SK-N-SH (cell line): Measurements from ENCODE around the gene CADPS2. TPM values are rescaled to one million over a fixed set of nuclear protein-coding genes. Genes with fewer than 3 reads are reported as not detected.

ENCODE experiments used
- CTCF ChIA-PET: fragments of 300-600, 350-600 bp; formaldehyde crosslinking; extraction: SDS; loops from one replicate; lab custom pipeline; 2021; lab: Yijun Ruan, JAX
- POLR2A ChIA-PET: fragments of 350-600 bp; sonication (Branson Sonifier 250); formaldehyde crosslinking; extraction: SDS; loops from one replicate; lab custom pipeline; 2020; ENCODE audit warnings: antibody characterized with exemption, inconsistent platforms; lab: Yijun Ruan, JAX
- DNase-seq: peaks from one replicate; pipeline ENCODE4 v3.0.0; 2012
- H2AFZ ChIP-seq: fragments of 200-600 bp; sonication (generic); 2 replicates; pipeline ENCODE4 v1.8.1; 2016; ENCODE audit warnings: antibody characterized with exemption, mild to moderate bottlenecking, low read depth
- H3F3A ChIP-seq: fragments of 200-600 bp; sonication (generic); replicated peaks from 2 replicates; pipeline ENCODE3; 2016; ENCODE audit warnings: antibody characterized with exemption, mild to moderate bottlenecking; ENCODE audit not compliant: insufficient read depth
- H3K27ac ChIP-seq, 2 experiments: fragments of 200-500 bp in 1 of 2; fragments of 200-600 bp in 1 of 2; sonication (Bioruptor generic) in 1 of 2; sonication (generic), shearing (Covaris generic) in 1 of 2; 2 replicates each; pipeline versions ENCODE4 v1.5.1 to v1.6.1; 2014 to 2016; ENCODE audit warnings: low read depth in 2 of 2, inconsistent platforms in 1 of 2, low read length in 1 of 2, mild to moderate bottlenecking in 1 of 2, mixed read lengths in 1 of 2
- H3K27me3 ChIP-seq: fragments of 200-600 bp; sonication (generic), shearing (Covaris generic); 2 replicates; pipeline ENCODE4 v1.6.1; 2016; ENCODE audit warnings: mixed run types; ENCODE audit not compliant: insufficient read depth
- H3K36me3 ChIP-seq, 2 experiments: fragments of 200-500 bp in 1 of 2; fragments of 200-600 bp in 1 of 2; sonication (Bioruptor generic) in 1 of 2; sonication (generic) in 1 of 2; replicated peaks in 1 of 2; 2 replicates each; pipeline versions ENCODE3 to v1.5.1; 2014 to 2016; ENCODE audit warnings: low read length in 1 of 2, mild to moderate bottlenecking in 1 of 2; ENCODE audit not compliant: insufficient read depth in 2 of 2, control insufficient read depth in 1 of 2
- H3K4me1 ChIP-seq, 2 experiments: fragments of 200-500 bp in 1 of 2; fragments of 200-600 bp in 1 of 2; sonication (Bioruptor generic) in 1 of 2; sonication (generic), shearing (Covaris generic) in 1 of 2; 2 replicates each; pipeline versions ENCODE4 v1.5.1 to v1.6.1; 2014 to 2016; ENCODE audit warnings: low read depth in 1 of 2, low read length in 1 of 2, mixed run types in 1 of 2; ENCODE audit not compliant: insufficient read depth in 2 of 2, control insufficient read depth in 1 of 2
- H3K4me2 ChIP-seq: fragments of 200-600 bp; sonication (generic), shearing (Covaris generic); 2 replicates; pipeline ENCODE4 v1.6.1; 2017; ENCODE audit warnings: mixed run types
- H3K4me3 ChIP-seq, 2 experiments: fragments of 200-500 bp in 1 of 2; fragments of 200-600 bp in 1 of 2; sonication (Bioruptor generic) in 1 of 2; sonication (generic), shearing (Covaris generic) in 1 of 2; 2 replicates each; pipeline versions ENCODE4 v1.5.1 to v1.8.1; 2014 to 2016; ENCODE audit warnings: low read depth in 2 of 2, inconsistent platforms in 1 of 2, low read length in 1 of 2, mild to moderate bottlenecking in 1 of 2, mixed read lengths in 1 of 2, moderate library complexity in 1 of 2
- H3K79me2 ChIP-seq: fragments of 200-600 bp; sonication (generic); 2 replicates; pipeline ENCODE4 v1.8.1; 2017; ENCODE audit warnings: mild to moderate bottlenecking; ENCODE audit not compliant: insufficient read depth
- H3K9ac ChIP-seq: fragments of 200-600 bp; sonication (generic); 2 replicates; pipeline ENCODE4 v1.6.1; 2017; ENCODE audit warnings: mixed run types
- H3K9me2 ChIP-seq: fragments of 200-600 bp; sonication (generic); 2 replicates; pipeline ENCODE4 v1.6.1; 2017; ENCODE audit warnings: mixed run types
- H3K9me3 ChIP-seq: fragments of 200-600 bp; sonication (generic); 2 replicates; pipeline ENCODE4 v1.6.1; 2017; ENCODE audit warnings: mixed run types, mild to moderate bottlenecking, moderate library complexity
- H4K20me1 ChIP-seq: fragments of 200-600 bp; sonication (generic); 2 replicates; pipeline ENCODE4 v1.6.1; 2017; ENCODE audit warnings: mild to moderate bottlenecking, mixed run types; ENCODE audit not compliant: insufficient read depth
- CHD2 ChIP-seq: fragments of 150-350 bp; IDR thresholded peaks from 2 replicates; pipeline ENCODE4 v1.6.1; 2018; ENCODE audit warnings: low read length; ENCODE audit not compliant: partially characterized antibody
- ELF1 ChIP-seq: IDR thresholded peaks from 2 replicates; pipeline ENCODE4 v1.4.0; 2012
- FOXJ3 ChIP-seq: sonication (generic); formaldehyde crosslinking; IDR thresholded peaks from 2 replicates; pipeline ENCODE4 v1.5.1; 2020; ENCODE audit warnings: mild to moderate bottlenecking, missing genetic modification reagents
- FOXM1 ChIP-seq: IDR thresholded peaks from 2 replicates; pipeline ENCODE4 v1.4.0; 2012; ENCODE audit warnings: low read depth, mild to moderate bottlenecking
- GABPA ChIP-seq: IDR thresholded peaks from 2 replicates; pipeline ENCODE4 v1.4.0; 2012; ENCODE audit warnings: low read depth, mild to moderate bottlenecking
- MEF2A ChIP-seq: IDR thresholded peaks from 2 replicates; pipeline ENCODE4 v1.4.0; 2012; ENCODE audit warnings: low read depth, borderline replicate concordance
- MXI1 ChIP-seq: IDR thresholded peaks from 2 replicates; pipeline ENCODE4 v1.6.1; 2012; ENCODE audit warnings: mild to moderate bottlenecking, low read depth, low read length, improper control_type of control experiment
- NFIC ChIP-seq: IDR thresholded peaks from 2 replicates; pipeline ENCODE4 v1.4.0; 2012; ENCODE audit warnings: borderline replicate concordance
- POLR2AphosphoS5 ChIP-seq: IDR thresholded peaks from 2 replicates; pipeline ENCODE4 v1.6.1; 2012; ENCODE audit warnings: low read depth, low read length
- RAD21 ChIP-seq: IDR thresholded peaks from 2 replicates; pipeline ENCODE4 v1.6.1; 2012; ENCODE audit warnings: mild to moderate bottlenecking, low read length
- RCOR1 ChIP-seq: fragments of 150-350 bp; IDR thresholded peaks from 2 replicates; pipeline ENCODE4 v1.6.1; 2017; ENCODE audit warnings: antibody characterized with exemption, low read length
- SIN3A ChIP-seq: IDR thresholded peaks from 2 replicates; pipeline ENCODE4 v1.6.1; 2012; ENCODE audit warnings: low read depth, mild to moderate bottlenecking, low read length, moderate library complexity, borderline replicate concordance
- SMC3 ChIP-seq: IDR thresholded peaks from 2 replicates; pipeline ENCODE4 v1.6.1; 2012; ENCODE audit warnings: low read depth, low read length, improper control_type of control experiment
- TAF1 ChIP-seq: IDR thresholded peaks from 2 replicates; pipeline ENCODE4 v1.6.1; 2012; ENCODE audit warnings: low read depth, mild to moderate bottlenecking, low read length, moderate library complexity, borderline replicate concordance
- TEAD4 ChIP-seq: IDR thresholded peaks from 2 replicates; pipeline ENCODE4 v1.4.0; 2012; ENCODE audit warnings: mild to moderate bottlenecking, borderline replicate concordance; ENCODE audit not compliant: insufficient read depth
- YY1 ChIP-seq: IDR thresholded peaks from 2 replicates; pipeline ENCODE4 v1.4.0; 2012; ENCODE audit warnings: low read depth, mild to moderate bottlenecking
- WGBS: methylation state at CpG from one replicate; pipeline ENCODE4 v1.1.6; 2017; ENCODE audit warnings: low lambda C conversion rate; 5-methylcytosine and 5-hydroxymethylcytosine counted together
- polyA plus RNA-seq, 3 experiments: library from polyadenylated mRNA; depleted of rRNA; stranded (reverse); fragments of >200 nt; gene quantifications; 2 replicates each; pipeline ENCODE4 v1.2.3, GENCODE V29; 2012
- TF ChIP-seq, protein P1 (sequence below): IDR thresholded peaks from 2 replicates; pipeline ENCODE4 v1.4.0; 2012; ENCODE audit warnings: low read depth
- TF ChIP-seq, protein P2 (sequence below): fragments of 150-350 bp; IDR thresholded peaks from 2 replicates; pipeline ENCODE4 v1.6.1; 2016; ENCODE audit warnings: mild to moderate bottlenecking, low read depth, low read length
- TF ChIP-seq, protein P3 (sequence below): fragments of 150-350 bp; IDR thresholded peaks from 2 replicates; pipeline ENCODE4 v1.6.1; 2017; ENCODE audit warnings: antibody characterized with exemption, low read length, low read depth, borderline replicate concordance
- TF ChIP-seq, protein P4 (sequence below): IDR thresholded peaks from 2 replicates; pipeline ENCODE4 v1.6.1; 2012; ENCODE audit warnings: mild to moderate bottlenecking, low read depth, low read length, moderate library complexity

The CADPS2 gene
- polyA plus RNA-seq, 1 of the 3 experiments (the other 2 are of a cell fraction) = 0.05 TPM

DNA sequence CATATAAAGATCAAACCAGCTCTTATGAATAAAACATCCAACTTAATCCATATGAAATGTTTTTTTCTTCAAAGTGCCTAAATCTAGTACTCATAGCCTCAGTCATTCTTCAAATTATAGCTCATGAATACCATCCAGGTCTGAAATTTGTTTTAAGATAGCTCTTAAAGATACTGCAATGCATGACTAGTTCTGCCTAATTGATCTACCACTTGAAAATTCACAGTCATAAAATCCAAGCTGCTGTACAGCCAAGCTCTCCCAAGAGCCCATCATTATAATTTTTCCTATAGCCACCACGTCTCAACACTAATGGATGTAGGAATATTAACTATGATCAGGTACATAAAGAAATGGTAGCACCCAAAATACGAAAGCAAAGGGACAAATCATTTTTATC is 95.7 kb downstream of the CADPS2 start:
- no peaks in the 10 kb centered on the region for H3K36me3 ChIP-seq
- POLR2A ChIA-PET = no interaction called here
- H3K9me2 ChIP-seq = no peaks in the 10 kb centered on the region
- H3K4me3 ChIP-seq = no peak overlapping the region
- 3% methylated on average over 2 of the region's 2 CpGs for WGBS
- H4K20me1 ChIP-seq = no peaks in the 10 kb centered on the region
- no peak for DNase-seq
- H3K79me2 ChIP-seq = no peaks in the 10 kb centered on the region
- CTCF ChIA-PET = interaction anchor here (1.6 kb wide), 1 partner anchor 20 kb away, joined by 3 read pairs; no protein-coding TSS in a partner anchor
- TF ChIP-seq, protein P1, sequence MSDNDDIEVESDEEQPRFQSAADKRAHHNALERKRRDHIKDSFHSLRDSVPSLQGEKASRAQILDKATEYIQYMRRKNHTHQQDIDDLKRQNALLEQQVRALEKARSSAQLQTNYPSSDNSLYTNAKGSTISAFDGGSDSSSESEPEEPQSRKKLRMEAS = no peak
- TF ChIP-seq, protein P2, sequence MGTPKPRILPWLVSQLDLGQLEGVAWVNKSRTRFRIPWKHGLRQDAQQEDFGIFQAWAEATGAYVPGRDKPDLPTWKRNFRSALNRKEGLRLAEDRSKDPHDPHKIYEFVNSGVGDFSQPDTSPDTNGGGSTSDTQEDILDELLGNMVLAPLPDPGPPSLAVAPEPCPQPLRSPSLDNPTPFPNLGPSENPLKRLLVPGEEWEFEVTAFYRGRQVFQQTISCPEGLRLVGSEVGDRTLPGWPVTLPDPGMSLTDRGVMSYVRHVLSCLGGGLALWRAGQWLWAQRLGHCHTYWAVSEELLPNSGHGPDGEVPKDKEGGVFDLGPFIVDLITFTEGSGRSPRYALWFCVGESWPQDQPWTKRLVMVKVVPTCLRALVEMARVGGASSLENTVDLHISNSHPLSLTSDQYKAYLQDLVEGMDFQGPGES = no peak
- no peak for TF ChIP-seq FOXM1
- TF ChIP-seq, protein P3, sequence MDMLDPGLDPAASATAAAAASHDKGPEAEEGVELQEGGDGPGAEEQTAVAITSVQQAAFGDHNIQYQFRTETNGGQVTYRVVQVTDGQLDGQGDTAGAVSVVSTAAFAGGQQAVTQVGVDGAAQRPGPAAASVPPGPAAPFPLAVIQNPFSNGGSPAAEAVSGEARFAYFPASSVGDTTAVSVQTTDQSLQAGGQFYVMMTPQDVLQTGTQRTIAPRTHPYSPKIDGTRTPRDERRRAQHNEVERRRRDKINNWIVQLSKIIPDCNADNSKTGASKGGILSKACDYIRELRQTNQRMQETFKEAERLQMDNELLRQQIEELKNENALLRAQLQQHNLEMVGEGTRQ = no peak
- no peak for TF ChIP-seq SMC3
- TF ChIP-seq MEF2A = no peak
- no peak for TF ChIP-seq MXI1
- no peak for TF ChIP-seq SIN3A
- no peak for TF ChIP-seq FOXJ3 (CRISPR knock-in tag)
- TF ChIP-seq, protein P4, sequence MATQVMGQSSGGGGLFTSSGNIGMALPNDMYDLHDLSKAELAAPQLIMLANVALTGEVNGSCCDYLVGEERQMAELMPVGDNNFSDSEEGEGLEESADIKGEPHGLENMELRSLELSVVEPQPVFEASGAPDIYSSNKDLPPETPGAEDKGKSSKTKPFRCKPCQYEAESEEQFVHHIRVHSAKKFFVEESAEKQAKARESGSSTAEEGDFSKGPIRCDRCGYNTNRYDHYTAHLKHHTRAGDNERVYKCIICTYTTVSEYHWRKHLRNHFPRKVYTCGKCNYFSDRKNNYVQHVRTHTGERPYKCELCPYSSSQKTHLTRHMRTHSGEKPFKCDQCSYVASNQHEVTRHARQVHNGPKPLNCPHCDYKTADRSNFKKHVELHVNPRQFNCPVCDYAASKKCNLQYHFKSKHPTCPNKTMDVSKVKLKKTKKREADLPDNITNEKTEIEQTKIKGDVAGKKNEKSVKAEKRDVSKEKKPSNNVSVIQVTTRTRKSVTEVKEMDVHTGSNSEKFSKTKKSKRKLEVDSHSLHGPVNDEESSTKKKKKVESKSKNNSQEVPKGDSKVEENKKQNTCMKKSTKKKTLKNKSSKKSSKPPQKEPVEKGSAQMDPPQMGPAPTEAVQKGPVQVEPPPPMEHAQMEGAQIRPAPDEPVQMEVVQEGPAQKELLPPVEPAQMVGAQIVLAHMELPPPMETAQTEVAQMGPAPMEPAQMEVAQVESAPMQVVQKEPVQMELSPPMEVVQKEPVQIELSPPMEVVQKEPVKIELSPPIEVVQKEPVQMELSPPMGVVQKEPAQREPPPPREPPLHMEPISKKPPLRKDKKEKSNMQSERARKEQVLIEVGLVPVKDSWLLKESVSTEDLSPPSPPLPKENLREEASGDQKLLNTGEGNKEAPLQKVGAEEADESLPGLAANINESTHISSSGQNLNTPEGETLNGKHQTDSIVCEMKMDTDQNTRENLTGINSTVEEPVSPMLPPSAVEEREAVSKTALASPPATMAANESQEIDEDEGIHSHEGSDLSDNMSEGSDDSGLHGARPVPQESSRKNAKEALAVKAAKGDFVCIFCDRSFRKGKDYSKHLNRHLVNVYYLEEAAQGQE = no peak
- no peak for TF ChIP-seq RAD21
- TF ChIP-seq TAF1 = no peak
- no peak for TF ChIP-seq POLR2AphosphoS5
- no peak for TF ChIP-seq NFIC
- TF ChIP-seq CHD2 = no peak
- no peak for TF ChIP-seq TEAD4
- TF ChIP-seq GABPA = no peak
- TF ChIP-seq ELF1 = no peak
- no peak for TF ChIP-seq YY1
- no peak for TF ChIP-seq RCOR1
- TF ChIP-seq, all 33 proteins: peak for 0
- Histone ChIP-seq H3K4me1 (no peaks in the 10 kb centered on the region), H3K27me3 (no peaks in the 10 kb centered on the region), H3K4me2 (no peak overlapping the region), H3K9ac (no peak overlapping the region), H3K27ac (no peak overlapping the region), H3K9me3 (no peaks in the 10 kb centered on the region), H3F3A (no peaks in the 10 kb centered on the region), H2AFZ (no peak overlapping the region)
